HG02938 (cell line): ENCODE results near the gene S100A16.
A peak's percentile ranks its signal among the peaks of the same experiment; 100 is the strongest.
"Not testable (repeated sequence)": the region's sequence is repeated elsewhere in the genome, so short reads cannot be mapped to it uniquely, and the experiment has no call there.

ENCODE experiments used
- ATAC-seq: cut with Tn5 transposase; IDR thresholded peaks from one replicate; pipeline ENCODE4 v1.9.1; 2021; ENCODE audit warnings: mild to moderate bottlenecking, moderate library complexity; ENCODE audit not compliant: unreplicated experiment

Gene S100A16

GRCh38 chr1:153612755-153613331 lies at the start of gene S100A16:
Gene S100A16 (minus strand): TSS chr1:153613137. CDS start chr1:153608151, 4,986 bp downstream.
- no peak for ATAC-seq

- no peak for ATAC-seq
Measured at GRCh38 chr1:153662269-153662668, 49.3 kb upstream of the S100A16 start.

- no peak for ATAC-seq
Measured at GRCh38 chr1:153661111-153661708, 48.3 kb upstream of the S100A16 start.

GRCh38 chr1:153659656-153660055 lies 46.7 kb upstream of the S100A16 start:
- ATAC-seq = no peak

- ATAC-seq = no peak
Measured at GRCh38 chr1:153659175-153659534, 46.2 kb upstream of the S100A16 start.

GRCh38 chr1:153658400-153659174 lies 45.6 kb upstream of the S100A16 start, which contains the start of gene SNAPIN:
Gene SNAPIN (plus strand): TSS chr1:153658703. CDS start chr1:153658744, 41 bp downstream.
- ATAC-seq = peak; percentile 92

- no peak for ATAC-seq
Measured at GRCh38 chr1:153655333-153655732, 42.4 kb upstream of the S100A16 start.

- no peak for ATAC-seq
Measured at GRCh38 chr1:153652805-153653500, 40.0 kb upstream of the S100A16 start.

GRCh38 chr1:153651771-153652170 lies 38.8 kb upstream of the S100A16 start:
- no peak for ATAC-seq

- ATAC-seq = no peak
Measured at GRCh38 chr1:153649863-153650235, 36.9 kb upstream of the S100A16 start.

- ATAC-seq = no peak
Measured at GRCh38 chr1:153649137-153649862, 36.4 kb upstream of the S100A16 start.

GRCh38 chr1:153648000-153648643 lies 35.2 kb upstream of the S100A16 start:
- no peak for ATAC-seq

- ATAC-seq = no peak
Measured at GRCh38 chr1:153647346-153647714, 34.4 kb upstream of the S100A16 start.

GRCh38 chr1:153646672-153647345 lies 33.9 kb upstream of the S100A16 start:
- ATAC-seq = no peak

GRCh38 chr1:153643816-153644215 lies 30.9 kb upstream of the S100A16 start:
- ATAC-seq = no peak

- ATAC-seq = no peak
Measured at GRCh38 chr1:153643100-153643499, 30.2 kb upstream of the S100A16 start.

GRCh38 chr1:153642161-153642560 lies 29.2 kb upstream of the S100A16 start:
- ATAC-seq = no peak

GRCh38 chr1:153640861-153641260 lies 27.9 kb upstream of the S100A16 start:
- no peak for ATAC-seq

GRCh38 chr1:153640213-153640612 lies 27.3 kb upstream of the S100A16 start:
- not testable (repeated sequence) for ATAC-seq

- ATAC-seq = no peak
Measured at GRCh38 chr1:153639280-153639679, 26.3 kb upstream of the S100A16 start.
